HG02588 (cell line): ENCODE measurements around the gene CA12.

Experiments used
- ATAC-seq: cut with Tn5 transposase; IDR thresholded peaks from one replicate; pipeline ENCODE4 v1.9.1; 2021; ENCODE audit warnings: mild to moderate bottlenecking, moderate library complexity; ENCODE audit not compliant: unreplicated experiment

CA12 gene

DNA sequence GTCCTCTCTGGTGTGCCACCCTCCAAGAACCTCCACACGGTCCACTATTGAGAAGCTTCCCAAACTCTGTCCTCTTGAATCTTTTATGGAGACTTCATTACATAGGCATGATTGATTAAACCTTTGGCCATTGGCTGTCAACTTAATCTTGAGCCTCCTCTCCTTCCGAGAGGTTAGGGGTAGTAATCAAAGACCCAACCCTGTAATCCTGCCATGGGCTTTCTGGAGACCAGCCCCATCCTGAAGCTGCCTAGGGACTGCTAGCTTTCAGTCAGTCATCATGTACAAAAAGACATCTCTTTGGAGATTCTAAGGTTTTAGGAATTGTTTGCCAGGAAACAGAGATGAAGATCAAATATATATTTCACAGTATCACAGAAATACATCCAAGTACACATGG is 67.2 kb downstream of the CA12 start:
- ATAC-seq: no peak

DNA sequence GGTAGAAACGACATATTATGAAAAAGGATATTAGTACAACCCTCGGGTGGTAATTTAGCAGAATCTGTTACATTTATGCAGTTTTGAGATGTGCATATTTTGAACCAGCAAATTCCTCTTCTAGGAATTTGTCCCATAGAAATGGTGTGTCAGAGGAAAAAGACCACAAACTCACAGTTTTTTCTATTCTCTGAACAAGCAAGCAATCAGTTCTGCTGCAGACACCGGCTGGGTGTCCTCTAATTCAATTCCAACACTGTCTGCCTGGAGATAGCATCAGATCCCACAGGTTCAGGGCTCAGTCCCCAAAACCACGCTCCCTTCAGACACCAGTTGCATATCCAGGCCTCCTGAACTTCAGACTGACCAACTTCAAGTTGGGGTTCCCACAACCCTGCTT is 67.8 kb downstream of the CA12 start:
- ATAC-seq: no peak

DNA sequence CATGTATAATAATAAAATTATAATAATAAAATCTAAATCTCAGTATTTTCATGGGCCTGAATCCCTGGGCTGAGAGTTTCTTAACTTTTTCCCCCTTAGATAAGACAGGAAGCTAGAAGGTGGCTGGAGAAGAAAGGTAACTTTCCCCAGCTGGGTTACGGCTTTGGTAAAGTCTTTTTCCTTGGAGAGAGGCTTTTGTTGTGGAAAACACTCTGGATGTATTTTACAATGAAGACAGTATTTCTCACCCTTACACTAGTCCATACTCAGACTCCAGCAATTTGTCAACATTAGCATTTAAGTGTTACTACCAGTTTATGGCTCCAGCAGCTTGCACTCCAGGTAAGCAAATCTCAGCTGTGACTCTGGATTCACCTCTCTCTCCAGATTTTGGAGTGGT is 69.4 kb downstream of the CA12 start:
- no peak for ATAC-seq

DNA sequence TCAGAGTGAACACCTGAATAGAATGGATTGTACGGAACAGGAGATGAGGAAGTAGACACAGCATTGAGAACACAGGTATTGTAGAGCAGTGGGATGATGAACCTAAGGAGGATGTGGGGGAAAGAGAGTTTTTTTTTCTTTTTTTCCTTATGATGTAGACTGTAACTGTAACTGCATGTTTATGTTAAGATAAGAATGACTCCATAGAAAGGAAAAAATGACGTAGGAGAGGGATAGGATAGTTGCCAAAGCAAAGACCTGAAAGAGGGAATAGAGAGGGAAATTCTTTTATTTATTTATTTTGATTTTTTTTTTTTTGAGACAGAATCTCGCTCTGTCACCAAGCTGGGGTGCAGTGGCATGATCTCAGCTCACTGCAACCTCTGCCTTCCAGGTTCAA is 71.0 kb downstream of the CA12 start:
- no peak for ATAC-seq

DNA sequence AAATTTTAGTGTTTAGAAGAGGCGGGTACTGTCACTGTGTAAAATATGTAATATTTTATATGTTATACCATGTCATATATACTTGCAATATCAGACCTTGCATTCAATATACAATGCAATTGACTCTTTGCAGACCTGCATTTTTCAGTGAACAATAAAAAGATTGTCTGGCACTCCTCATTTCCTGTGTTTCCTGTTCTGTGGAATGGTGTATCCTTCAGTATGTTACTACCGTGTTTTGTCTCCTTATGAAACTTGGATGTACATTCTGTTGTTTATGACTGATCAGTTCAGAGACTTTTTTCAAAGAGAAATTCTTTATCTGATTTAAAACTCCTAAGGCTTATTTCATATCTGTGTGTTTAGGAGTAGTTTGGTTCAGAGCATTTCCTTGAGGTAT is 72.7 kb downstream of the CA12 start:
- ATAC-seq: no peak

DNA sequence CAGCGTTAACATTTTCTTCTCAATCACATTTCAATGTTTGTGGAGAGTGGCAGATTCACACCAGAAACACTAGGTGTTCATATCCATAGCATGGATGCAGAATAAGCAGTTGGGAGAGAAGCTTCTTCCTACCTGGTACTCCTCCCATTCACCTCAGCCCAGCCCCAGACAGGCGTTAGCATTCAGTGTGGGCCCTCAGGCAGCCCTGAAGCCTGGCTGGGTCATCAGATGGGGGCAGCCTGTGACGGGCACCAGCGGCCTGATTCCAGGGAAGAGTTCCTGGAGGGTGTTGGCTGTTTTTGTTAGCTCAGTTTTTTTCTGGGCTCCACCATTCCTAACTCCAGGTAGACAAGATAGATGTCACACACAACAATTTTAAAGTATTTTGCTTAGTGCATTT is 73.2 kb downstream of the CA12 start:
- ATAC-seq: no peak

DNA sequence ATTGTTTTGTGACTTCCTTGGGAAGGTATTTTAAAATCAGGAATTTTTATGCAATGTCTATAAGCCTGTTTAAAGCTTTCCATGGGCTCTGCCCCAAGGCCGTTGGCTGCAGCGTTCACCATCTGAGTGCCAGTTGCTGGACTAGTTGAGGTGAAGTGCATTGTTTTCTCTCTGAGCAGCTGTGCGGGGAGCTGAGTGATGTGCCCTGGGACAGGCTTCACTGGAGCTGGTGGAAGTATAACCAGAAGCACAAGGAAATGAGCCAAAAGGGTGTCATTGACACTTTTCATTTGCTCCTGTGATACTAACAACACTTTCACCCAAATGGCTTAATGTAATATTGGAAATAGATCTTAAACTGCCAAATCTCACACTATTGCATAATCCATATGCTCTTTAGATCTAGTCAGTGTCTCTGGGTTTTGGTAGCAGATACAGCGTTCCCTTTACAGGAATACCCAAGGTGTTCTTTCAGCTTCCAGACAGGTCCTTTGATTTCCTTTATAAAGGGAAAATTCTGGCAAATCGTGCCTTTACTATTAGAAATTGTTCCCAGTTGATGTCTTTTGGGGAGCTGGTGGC is 75.1 kb downstream of the CA12 start:
- no peak for ATAC-seq

DNA sequence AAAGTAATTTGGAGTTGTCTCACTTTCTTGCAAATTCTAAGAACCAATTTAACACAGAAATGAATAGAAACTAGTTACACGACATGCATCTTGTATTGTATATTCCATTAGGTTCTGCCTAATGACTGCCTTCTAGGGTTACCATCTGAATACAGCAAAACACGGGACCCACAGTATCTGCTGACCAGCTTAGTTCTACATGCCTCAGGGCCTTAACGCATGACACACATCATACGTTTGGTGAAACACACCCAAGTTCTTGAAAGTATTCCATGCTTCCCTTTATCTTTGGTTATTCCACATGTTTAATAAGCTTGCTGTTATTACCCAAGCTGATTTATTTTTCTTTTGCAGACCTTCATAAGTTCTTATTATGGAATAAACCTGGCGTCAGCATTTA is 76.4 kb downstream of the CA12 start:
- no peak for ATAC-seq

DNA sequence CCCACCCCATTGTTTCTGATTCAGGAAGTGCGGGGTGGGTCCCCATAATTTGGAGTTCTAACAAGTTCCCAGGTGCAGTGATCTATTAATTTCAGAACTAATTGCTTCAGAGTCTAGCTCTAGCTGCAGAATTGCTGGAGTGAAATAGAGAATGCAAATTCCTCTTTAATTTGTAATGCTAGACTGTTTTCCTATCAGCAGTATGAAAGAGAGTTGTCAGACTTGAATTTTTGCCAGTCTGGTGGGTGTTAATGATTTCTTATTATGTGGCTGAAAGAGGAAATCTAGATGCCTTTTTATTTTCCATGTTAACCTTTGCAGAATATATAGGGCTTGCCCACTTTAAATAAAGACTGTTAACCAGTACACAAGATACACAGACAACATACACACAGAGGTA is 80.6 kb downstream of the CA12 start:
- no peak for ATAC-seq

DNA sequence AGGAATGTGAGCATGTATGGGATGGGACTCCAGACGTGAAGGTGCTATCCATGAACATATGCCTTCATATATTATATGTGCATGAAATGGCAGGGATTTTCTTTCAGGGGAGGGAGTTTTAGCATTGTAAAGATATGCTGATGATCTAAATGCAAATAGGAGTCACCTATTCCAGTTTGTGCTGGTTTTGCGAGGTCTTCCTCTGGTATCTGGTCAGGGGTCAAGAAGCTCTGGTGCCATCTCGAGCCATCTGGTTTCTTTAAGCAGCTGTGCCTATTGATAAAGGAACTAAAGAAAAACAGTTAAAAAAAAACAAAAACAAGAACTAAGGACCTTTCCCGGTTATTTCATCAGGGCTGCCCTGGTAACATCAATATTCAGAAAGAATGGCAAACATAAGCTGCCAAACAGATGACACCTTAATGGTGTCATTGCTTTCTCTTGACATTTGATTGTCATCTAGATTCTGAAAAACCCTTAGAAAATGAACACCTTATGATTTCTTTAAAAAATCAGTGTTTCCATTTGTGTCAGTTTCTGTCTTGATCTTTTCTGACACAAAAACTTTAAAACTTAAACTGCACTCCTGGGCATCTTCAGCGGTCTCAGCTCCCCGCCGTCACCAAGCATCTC is 81.6 kb downstream of the CA12 start:
- ATAC-seq: no peak

DNA sequence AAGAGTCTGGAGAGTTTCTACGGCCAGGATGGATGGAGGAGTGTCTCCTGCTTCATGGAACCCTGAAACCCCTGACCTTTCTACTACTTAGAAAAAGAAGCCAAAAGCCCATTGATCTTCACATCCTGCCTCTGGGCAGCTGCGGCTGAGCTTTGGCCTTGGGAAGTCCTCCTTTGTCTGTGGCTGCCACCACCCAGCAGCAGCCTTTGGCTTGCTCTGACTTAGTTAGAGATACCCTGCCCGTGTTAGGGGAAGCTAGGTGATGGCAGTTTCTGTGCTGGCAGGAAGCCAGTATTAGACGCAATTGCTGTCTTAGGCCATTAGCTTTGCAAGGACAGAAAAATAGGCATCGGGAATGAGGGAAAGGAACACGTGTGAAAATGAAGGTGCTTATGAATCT is 85.5 kb downstream of the CA12 start:
- ATAC-seq: no peak

DNA sequence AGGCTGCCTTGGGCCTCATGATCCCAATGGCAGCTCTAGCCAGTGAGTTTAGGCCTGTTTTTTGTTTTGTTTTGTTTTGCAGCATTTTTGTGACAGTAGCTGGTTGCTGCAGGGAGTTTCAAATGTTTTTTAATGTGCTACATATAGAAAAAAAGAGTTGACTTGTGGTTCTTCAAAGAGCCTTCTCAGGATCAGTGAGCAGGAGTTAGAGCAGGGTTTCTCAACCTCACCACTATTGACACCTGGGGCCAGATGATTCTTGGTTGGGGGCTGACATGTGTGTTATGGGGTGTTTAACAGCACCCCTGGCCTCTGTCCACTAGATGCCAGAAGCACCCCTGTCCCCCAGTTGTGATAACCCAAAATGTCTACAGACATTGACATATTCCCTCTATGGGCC is 86.3 kb downstream of the CA12 start:
- ATAC-seq: no peak

DNA sequence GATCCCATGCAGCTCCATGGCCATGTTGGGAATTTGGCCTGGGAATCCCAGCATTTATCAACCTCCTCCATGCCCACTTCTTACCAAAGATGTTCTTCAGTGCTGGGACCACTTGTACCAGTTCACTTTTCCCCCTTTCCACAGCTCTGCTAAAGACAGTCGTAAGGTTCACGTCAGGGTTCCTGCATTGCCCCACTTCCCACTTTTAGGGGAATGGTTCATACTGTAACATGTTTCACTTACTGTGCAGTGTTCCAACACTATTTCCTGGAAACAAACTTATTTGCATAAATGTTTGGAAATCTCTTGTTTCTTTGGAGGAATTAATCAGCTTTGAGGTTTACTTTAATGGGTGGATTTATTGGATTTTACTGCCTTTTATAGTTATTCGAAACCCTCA is 87.3 kb downstream of the CA12 start:
- no peak for ATAC-seq

DNA sequence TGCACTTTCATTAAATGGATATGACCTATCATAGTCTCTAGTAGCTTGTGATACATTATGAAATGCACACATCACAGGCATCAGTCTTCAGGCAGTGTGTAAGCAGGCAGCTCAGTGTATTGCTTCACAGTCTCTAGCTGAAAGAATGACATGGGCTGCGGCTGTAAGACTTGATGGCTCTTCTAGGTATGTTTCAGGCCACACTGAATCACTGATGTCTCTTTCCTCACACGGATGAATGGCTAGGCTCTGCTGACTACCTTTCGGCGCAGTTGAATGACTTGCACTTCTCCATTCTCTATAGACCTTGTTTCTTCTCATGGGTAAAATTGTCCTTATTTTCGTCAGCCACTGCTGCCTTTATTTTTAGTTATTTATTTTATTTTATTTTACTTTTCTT is 88.9 kb downstream of the CA12 start:
- no peak for ATAC-seq

DNA sequence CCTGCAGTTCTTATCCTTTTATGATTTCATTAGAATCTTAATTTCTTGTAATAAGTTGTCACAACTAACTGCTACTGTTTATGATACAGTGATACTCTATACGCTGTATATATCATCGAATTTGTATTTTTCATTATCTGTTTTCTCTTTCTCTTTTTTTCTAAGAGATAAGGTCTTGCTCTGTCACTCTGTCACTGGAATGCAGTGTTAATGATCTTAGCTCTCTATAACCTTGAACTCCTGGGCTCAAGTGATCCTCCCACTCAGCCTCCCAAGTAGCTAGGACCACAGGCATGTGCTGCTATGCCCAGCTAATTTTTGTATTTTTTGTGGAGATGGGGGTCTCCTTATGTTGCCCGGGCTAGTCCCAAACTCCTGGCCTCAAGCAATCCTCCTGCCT is 89.4 kb downstream of the CA12 start:
- ATAC-seq: no peak

DNA sequence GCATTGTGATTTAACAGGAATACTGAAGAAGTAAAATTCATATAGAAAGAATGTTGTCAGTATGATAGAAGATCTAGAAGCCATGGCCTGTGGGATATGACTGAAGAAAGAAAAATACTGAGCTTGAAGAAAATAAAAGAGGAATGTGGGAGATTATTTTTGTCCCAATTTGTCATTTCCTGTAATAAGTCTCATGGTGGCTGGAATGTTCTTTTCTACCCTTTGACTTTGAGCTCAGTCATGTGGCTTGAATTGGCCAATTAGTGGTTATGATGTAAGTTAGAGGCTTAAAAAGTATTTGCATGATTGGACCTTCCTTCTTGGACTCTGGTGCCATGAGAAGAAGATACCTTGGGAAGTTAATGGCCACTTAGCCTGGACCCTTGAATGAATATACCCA is 90.1 kb downstream of the CA12 start:
- no peak for ATAC-seq

DNA sequence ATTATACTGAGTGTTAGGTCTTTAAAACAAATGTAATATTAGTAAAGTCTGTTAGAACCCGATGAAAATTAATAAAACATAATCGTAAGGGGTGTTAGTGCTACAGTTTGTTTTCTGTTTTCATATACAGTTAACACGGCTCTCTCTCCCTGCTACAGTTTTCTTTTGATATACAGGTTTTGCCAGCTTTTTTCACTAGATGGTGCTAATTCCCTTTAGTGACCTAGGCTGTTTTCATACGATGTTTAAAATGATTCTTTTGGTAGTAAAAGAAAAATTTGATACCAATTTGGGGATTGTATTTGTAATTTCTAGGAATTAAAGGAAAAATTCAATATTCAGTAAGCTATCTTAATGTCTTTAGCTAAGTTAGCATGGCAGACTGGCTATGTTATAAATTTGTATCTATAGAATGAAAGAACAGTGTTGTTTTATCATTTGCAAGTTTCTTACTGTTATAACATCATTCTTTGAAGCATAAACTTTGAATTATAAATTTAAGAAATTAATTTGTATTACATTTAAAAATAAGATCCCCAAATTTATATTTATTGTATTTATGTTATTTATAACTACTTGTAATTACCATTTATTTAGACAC is 92.8 kb downstream of the CA12 start:
- no peak for ATAC-seq

DNA sequence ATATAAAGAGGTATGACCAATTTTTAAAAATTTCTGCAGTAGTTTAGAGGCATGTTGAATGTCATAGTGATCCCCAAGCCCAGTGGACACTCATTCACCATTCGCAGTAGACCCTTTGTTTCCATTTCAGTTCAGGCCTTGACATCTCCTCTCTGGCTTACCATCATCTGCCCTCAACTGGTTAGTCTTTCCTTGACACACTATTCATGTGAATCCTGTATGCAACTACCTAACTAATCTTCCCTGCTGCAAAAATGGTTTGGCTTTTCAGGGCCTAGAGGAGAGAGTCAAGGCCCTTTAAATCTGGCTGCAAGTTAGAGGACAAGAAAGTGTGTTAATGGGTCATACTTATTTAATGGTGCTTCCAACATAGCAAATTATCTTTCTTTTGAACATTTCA is 93.3 kb downstream of the CA12 start:
- no peak for ATAC-seq

DNA sequence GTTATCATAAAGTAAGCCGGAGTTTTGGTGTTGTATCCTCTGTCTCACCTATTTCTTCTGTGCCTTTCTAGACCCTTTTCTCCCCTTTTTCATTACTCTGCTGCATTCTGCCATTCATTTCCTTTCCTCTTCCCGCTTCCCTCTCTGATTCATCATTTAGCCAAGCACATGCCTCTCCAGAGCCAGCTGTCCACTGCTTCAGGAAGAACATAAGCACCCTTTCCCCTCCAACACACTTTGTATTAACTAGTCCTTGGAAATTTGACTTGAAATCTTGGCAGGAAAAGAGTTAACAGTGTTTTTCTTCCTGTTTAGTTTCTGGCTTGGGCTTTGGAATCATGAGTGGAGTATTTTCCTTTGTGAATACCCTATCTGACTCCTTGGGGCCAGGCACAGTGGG is 94.5 kb downstream of the CA12 start:
- ATAC-seq: no peak

DNA sequence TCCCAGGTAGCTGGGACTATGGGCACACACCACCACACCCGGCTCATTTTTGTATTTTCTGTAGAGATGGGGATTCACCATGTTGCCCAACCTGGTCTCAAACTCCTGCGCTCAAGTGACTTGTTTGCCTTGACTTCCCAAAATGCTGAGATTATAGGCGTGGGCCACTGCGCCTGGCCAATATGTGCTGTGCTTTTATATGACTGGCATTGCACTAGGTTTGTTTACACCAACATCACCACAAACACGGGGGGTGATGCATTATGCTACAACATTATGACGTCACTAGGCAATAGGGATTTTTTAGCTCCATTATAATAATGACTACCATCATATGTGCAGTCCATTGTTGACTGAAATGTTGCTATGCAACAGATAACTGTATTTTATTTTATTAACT is 97.3 kb downstream of the CA12 start:
- no peak for ATAC-seq

DNA sequence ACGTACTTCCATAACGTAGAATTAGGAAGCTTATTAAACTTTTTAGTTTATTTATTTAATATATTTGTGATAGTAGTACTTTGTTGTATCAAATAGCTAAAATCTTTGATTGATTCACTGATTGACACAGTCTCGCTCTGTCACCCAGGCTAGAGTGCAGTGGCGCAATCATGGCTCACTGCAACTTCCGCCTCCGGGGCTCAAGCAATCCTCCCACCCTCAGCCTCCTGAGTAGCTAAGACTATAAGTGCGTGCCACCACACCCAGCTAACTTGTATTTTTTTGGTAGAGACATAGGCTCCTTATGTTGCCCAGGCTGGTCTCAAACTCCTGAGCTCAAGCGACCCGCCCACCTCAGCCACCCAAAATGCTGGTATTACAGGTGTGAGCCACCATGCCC is 98.5 kb downstream of the CA12 start:
- ATAC-seq: no peak

DNA sequence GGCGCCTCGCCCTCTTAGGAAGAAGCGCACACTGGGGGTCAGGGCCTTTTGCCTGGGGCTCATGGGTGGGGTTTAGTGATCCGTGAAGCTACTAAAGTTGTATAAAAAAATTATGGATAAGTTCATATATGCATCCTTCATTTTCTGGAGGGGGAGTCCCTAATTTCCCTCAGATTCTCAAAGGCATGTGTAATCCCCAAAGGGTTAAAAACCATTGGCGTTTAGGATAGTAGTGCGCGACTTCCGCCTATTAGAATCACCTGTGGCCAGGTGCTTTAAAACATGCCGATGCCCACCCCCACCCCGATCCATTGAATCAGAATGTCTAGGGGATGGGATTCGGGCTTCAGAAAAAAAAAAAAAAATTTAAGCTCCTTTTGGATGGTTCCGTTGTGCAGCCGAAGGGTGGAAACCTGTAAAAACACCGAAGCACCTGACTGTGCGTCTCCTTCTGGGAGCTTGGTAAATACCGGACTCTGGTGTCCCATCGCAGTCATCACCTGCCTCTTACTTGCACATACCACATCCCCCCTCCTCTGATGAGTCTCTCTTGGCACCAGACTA is 103.7 kb downstream of the CA12 start:
- no peak for ATAC-seq
